Measurements from ENCODE around the gene ATL2. TPM values are rescaled to one million over a fixed set of nuclear protein-coding genes. Genes with fewer than 3 reads are reported as not detected.

The ATL2 gene
- total and polyA plus RNA-seq, 2 donors (not counting 3 experiments of a cell fraction or from before 2014, with no cell fraction given) = 23.9 to 45.5 TPM

DNA sequence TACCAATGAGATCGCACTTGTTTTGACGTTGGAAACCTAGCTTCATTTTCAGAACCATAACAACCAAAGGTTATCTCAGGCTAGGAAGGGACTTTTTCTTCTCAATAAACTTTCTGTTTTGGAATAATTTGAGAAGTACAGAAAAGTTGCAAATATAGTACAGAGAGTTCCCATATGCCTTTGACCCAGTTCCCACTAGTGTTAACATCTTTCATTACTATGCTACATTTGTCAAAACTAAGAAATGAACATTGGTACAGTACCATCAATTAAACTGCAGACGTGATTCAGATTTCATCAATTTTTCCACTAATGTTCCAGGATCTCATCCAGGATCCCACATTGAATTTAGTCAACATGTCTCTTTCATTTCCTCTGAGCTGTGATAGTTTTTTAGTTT lies 111.6 kb downstream of the ATL2 start:
- Histone ChIP-seq H3K4me2 (ENCODE audit: insufficient read depth, low read length) (no peak overlapping the region), H3K9me1 (replicated peaks; ENCODE audit: control insufficient read depth, extremely low read depth, insufficient read depth, low read length) (no peaks in the 10 kb centered on the region), H3K4me3 (replicated peaks in 1 of 3; ENCODE audit: insufficient read depth in 1 of 3, low read depth in 1 of 3, low read length in 3 of 3) (no peak overlapping the region), H3K27ac (ENCODE audit: insufficient read depth, low read depth, low read length) (no peak overlapping the region), H3K4me1 (ENCODE audit: control insufficient read depth, extremely low read depth, insufficient read depth, low read length) (no peaks in the 10 kb centered on the region), H3K79me2 (ENCODE audit: control insufficient read depth, insufficient read depth, low read length) (no peaks in the 10 kb centered on the region), H3K9me3 (replicated peaks; ENCODE audit: control insufficient read depth, insufficient read depth, low read length) (no peaks in the 10 kb centered on the region), H2AFZ (ENCODE audit: low read depth, low read length) (no peak overlapping the region), H3K9ac (replicated peaks; ENCODE audit: extremely low read depth, insufficient read depth, low read length) (no peak overlapping the region), H3K27me3 (ENCODE audit: control insufficient read depth in 2 of 2, insufficient read depth in 2 of 2, low read length in 2 of 2) (peaks cover 0 to 2% of the 10 kb centered on the region in 2 experiments), H3K36me3 (ENCODE audit: control insufficient read depth in 2 of 2, extremely low read depth in 1 of 2, insufficient read depth in 2 of 2, low read length in 2 of 2) (no peaks in the 10 kb centered on the region), H4K20me1 (replicated peaks; ENCODE audit: control insufficient read depth, extremely low read depth, insufficient read depth, low read length) (no peaks in the 10 kb centered on the region)
- TF ChIP-seq MYC (IDR thresholded peaks at IDR 0.05; ENCODE audit: low read depth, low read length) = no peak
- no peak for TF ChIP-seq POLR2A (IDR thresholded peaks at IDR 0.05; ENCODE audit: low read depth, low read length)
- TF ChIP-seq, protein P1, sequence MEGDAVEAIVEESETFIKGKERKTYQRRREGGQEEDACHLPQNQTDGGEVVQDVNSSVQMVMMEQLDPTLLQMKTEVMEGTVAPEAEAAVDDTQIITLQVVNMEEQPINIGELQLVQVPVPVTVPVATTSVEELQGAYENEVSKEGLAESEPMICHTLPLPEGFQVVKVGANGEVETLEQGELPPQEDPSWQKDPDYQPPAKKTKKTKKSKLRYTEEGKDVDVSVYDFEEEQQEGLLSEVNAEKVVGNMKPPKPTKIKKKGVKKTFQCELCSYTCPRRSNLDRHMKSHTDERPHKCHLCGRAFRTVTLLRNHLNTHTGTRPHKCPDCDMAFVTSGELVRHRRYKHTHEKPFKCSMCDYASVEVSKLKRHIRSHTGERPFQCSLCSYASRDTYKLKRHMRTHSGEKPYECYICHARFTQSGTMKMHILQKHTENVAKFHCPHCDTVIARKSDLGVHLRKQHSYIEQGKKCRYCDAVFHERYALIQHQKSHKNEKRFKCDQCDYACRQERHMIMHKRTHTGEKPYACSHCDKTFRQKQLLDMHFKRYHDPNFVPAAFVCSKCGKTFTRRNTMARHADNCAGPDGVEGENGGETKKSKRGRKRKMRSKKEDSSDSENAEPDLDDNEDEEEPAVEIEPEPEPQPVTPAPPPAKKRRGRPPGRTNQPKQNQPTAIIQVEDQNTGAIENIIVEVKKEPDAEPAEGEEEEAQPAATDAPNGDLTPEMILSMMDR (IDR thresholded peaks at IDR 0.05; ENCODE audit: extremely low read depth in 1 of 2, insufficient read depth in 1 of 2, low read depth in 1 of 2, low read length in 2 of 2) = no peak
- TF ChIP-seq FOS (IDR thresholded peaks at IDR 0.05; ENCODE audit: borderline replicate concordance, insufficient read depth, low read length) = no peak
- TF ChIP-seq, protein P2, sequence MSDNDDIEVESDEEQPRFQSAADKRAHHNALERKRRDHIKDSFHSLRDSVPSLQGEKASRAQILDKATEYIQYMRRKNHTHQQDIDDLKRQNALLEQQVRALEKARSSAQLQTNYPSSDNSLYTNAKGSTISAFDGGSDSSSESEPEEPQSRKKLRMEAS (IDR thresholded peaks at IDR 0.05; ENCODE audit: insufficient read depth, insufficient read length) = no peak
- no peak for TF ChIP-seq EZH2 (IDR thresholded peaks at IDR 0.05; ENCODE audit: borderline replicate concordance, low read depth, low read length, severe bottlenecking)
- TF ChIP-seq GATA2 (IDR thresholded peaks at IDR 0.05; ENCODE audit: insufficient read depth, insufficient read length, low read depth, low read length) = no peak
- TF ChIP-seq POLR2AphosphoS5 (IDR thresholded peaks at IDR 0.05; ENCODE audit: insufficient read depth, low read depth, low read length) = no peak
- no peak for TF ChIP-seq JUN (IDR thresholded peaks at IDR 0.05; ENCODE audit: borderline replicate concordance, insufficient read depth, insufficient read length, low read depth)
- intact Hi-C loops (cut with micrococcal nuclease) = no loop called here
- DNase-seq (ENCODE audit: low read depth, low spot score) = no peak
- dilution Hi-C loops (cut with MboI; ENCODE audit: extremely low pct_ligation_motif_present, low sequenced_read_pairs) = no loop called here
- POLR2A ChIA-PET = no interaction called here
- BruUV-seq (replicated peaks) = no TSS peak
- CTCF ChIA-PET = interaction anchor here (0.7 kb wide), 1 partner anchor 9 kb away, joined by 3 read pairs; no protein-coding TSS in a partner anchor
- no peak for FAIRE-seq
